RWPE2 (cell line): ENCODE measurements around the gene KCNB1.

Experiments
- ATAC-seq: fragments of 200-7000 bp; cut with Tn5 transposase; 3 replicates; pipeline ENCODE4 v1.9.1; 2021; ENCODE audit warnings: low read depth
- DNase-seq: peaks from one replicate; pipeline ENCODE4 v3.0.0-alpha.2; 2020; ENCODE audit warnings: low spot score
- H3K27ac ChIP-seq: fragments of 450-650 bp; 2 replicates; pipeline ENCODE4 v1.5.1; 2017; ENCODE audit warnings: mild to moderate bottlenecking; ENCODE audit not compliant: poor library complexity, severe bottlenecking
- H3K27me3 ChIP-seq: fragments of 250-450 bp; sonication (Bioruptor Pico); 2 replicates; pipeline ENCODE4 v1.5.1; 2021; ENCODE audit warnings: mild to moderate bottlenecking, moderate library complexity; ENCODE audit not compliant: insufficient read depth, poor library complexity, severe bottlenecking
- H3K36me3 ChIP-seq: fragments of 250-450 bp; sonication (Bioruptor Pico); 2 replicates; pipeline ENCODE4 v1.5.1; 2020; ENCODE audit warnings: low read depth, mild to moderate bottlenecking, moderate library complexity
- H3K4me1 ChIP-seq: fragments of 250-450 bp; sonication (Bioruptor Pico); 2 replicates; pipeline ENCODE4 v1.5.1; 2021; ENCODE audit warnings: mild to moderate bottlenecking, moderate library complexity; ENCODE audit not compliant: insufficient read depth, poor library complexity, severe bottlenecking
- H3K4me3 ChIP-seq: fragments of 250-450 bp; sonication (Bioruptor Pico); 2 replicates; pipeline ENCODE4 v1.5.1; 2021; ENCODE audit warnings: mild to moderate bottlenecking, moderate library complexity; ENCODE audit not compliant: severe bottlenecking
- H3K9me3 ChIP-seq: fragments of 250-450 bp; sonication (Bioruptor Pico); 2 replicates; pipeline ENCODE4 v1.5.1; 2021; ENCODE audit warnings: mild to moderate bottlenecking, moderate library complexity; ENCODE audit not compliant: severe bottlenecking
- TF ChIP-seq, protein P1 (sequence below): fragments of 450-650 bp; IDR thresholded peaks from one replicate; pipeline ENCODE4 v1.5.1; 2017; ENCODE audit warnings: mild to moderate bottlenecking, moderate library complexity; ENCODE audit not compliant: poor library complexity, severe bottlenecking

Gene KCNB1

DNA sequence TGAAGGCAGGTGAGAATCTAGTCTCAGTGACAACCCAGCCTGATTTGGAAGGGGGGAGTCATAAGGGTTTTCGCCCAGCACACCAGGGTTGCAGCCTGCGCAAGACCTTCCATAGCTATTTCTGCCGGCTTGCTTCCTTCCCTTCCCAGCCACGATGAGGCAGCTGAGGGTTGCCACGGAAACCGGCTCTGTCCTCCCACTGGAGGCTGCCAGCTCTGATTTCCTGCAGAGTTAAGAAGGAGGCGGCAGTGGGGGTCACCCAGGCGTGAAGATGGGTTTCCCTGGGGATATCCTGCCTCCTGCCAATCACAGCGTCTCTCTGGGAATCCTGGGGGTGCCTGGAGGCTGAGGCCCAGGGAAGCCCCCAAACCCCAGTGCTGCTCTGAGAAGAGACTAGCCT, 23.1 kb upstream of the KCNB1 start:
- H3K4me1 ChIP-seq, result peaks cover 9% of the 10 kb centered on the region
- H3K36me3 ChIP-seq, result no peaks in the 10 kb centered on the region
- H3K9me3 ChIP-seq, result no peaks in the 10 kb centered on the region
- H3K27ac ChIP-seq, result no peak overlapping the region
- TF ChIP-seq, protein P1, sequence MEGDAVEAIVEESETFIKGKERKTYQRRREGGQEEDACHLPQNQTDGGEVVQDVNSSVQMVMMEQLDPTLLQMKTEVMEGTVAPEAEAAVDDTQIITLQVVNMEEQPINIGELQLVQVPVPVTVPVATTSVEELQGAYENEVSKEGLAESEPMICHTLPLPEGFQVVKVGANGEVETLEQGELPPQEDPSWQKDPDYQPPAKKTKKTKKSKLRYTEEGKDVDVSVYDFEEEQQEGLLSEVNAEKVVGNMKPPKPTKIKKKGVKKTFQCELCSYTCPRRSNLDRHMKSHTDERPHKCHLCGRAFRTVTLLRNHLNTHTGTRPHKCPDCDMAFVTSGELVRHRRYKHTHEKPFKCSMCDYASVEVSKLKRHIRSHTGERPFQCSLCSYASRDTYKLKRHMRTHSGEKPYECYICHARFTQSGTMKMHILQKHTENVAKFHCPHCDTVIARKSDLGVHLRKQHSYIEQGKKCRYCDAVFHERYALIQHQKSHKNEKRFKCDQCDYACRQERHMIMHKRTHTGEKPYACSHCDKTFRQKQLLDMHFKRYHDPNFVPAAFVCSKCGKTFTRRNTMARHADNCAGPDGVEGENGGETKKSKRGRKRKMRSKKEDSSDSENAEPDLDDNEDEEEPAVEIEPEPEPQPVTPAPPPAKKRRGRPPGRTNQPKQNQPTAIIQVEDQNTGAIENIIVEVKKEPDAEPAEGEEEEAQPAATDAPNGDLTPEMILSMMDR, result no peak
- peaks cover 5% of the 10 kb centered on the region for H3K27me3 ChIP-seq
- ATAC-seq, result no peak
- DNase-seq, result peak; percentile 78
- H3K4me3 ChIP-seq, result no peak overlapping the region

DNA sequence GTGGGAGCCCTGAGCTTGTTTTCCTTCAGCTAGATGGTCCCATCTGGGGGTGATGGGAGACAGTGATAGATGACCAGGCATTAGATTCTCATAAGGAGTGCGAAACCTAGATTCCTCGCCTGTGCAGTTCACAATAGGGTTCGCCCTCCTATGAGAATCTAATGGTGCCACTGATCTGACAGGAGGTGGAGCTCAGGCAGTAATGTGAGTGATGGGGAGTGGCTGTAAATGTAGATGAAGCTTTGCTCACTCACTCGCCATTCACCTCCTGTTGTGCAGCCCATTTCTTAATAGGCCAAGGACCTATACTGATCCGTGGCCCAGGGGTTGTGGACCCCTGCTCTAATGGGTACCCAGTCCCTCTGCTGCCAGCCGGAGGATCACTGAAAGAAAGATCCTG, 20.7 kb upstream of the KCNB1 start:
- Histone ChIP-seq H3K9me3 (no peaks in the 10 kb centered on the region), H3K4me3 (no peak overlapping the region), H3K27ac (no peak overlapping the region), H3K36me3 (no peaks in the 10 kb centered on the region), H3K4me1 (peaks cover 9% of the 10 kb centered on the region), H3K27me3 (no peaks in the 10 kb centered on the region)
- DNase-seq (peak; percentile 63), ATAC-seq (no peak)
- TF ChIP-seq, protein P1, result no peak

DNA sequence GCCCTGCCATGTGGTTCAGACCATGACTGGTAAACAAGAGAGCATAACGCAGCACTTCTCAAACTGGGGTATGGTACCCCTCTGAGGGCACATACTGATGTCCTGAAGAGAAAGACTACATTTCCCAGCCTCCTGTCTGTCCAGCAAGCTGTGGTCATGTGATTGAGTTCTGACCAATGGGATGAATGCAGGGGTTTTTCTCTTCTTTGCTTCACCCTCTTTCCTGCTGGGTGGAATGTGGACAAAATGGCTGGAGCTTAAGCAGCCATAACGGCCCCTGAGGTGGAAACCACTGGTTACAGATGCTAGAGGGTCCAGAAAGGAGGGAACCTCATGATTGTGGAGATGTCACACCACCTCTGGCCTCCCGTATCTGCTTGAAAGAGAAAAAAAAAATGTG, 19.4 kb upstream of the KCNB1 start:
- DNase-seq (no peak), ATAC-seq (peak; percentile 51)
- TF ChIP-seq, protein P1, result no peak
- H3K4me1 ChIP-seq, result no peaks in the 10 kb centered on the region
- H3K4me3 ChIP-seq, result no peak overlapping the region
- H3K27me3 ChIP-seq, result no peaks in the 10 kb centered on the region
- H3K9me3 ChIP-seq, result no peaks in the 10 kb centered on the region
- H3K36me3 ChIP-seq, result no peaks in the 10 kb centered on the region
- H3K27ac ChIP-seq, result no peak overlapping the region

DNA sequence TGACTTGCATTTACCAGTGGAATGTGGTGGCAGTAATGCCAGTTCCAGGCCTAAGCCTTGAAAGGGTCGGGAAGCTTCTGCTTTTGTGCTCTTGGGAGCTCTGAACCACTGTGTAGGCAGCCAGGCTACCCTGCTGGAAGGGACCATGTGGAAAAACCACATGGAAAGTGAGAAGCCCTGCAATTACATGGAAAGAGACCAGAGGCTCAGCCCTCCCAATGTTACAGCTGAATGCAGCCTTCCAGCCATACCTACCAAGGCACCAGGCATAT, 14.9 kb upstream of the KCNB1 start:
- H3K4me3 ChIP-seq, result no peak overlapping the region
- ATAC-seq, result no peak
- TF ChIP-seq, protein P1, result no peak
- no peak overlapping the region for H3K27ac ChIP-seq
- H3K9me3 ChIP-seq, result no peaks in the 10 kb centered on the region
- peaks cover 5% of the 10 kb centered on the region for H3K27me3 ChIP-seq
- no peaks in the 10 kb centered on the region for H3K36me3 ChIP-seq
- no peak for DNase-seq
- H3K4me1 ChIP-seq, result no peaks in the 10 kb centered on the region

DNA sequence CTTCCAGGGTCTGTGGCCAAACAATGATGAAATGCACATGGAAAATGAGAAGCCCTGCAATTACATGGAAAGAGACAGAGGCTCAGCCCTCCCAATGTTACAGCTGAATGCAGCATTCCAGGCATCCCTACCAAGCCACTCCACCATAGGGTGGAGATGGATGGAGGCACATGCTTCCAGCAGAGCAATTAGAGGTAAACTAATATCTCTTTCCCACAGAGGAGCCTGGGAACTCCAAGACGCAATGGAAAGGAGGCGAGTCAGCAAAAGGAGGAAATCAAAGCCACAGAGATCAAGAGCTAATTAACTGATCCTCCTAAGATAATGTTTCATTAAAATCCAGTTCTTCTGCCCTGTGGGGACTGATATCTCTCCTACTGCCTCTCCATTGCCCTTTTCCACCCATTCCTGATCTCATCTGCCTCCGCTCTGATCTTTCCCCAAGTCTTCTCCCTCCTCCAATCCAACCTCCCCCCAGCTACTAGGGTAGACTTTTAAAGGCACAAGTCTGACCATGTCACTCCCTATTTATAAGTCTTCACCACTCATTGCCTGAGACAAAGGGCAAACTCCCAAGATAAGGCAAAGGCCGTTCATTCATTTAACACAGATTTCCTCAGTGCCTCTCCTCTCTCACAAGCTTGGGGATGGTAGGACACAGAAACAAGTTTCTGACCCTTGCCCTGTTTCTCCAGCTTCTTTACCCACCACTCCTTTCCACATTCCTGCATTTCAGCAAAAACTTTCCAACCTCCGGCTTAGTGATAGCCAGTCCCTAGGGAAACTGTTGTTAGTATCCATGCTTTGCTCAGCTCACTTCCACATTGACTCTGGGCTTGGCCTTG, 14.3 kb upstream of the KCNB1 start:
- peaks cover 8% of the 10 kb centered on the region for H3K27me3 ChIP-seq
- no peaks in the 10 kb centered on the region for H3K9me3 ChIP-seq
- no peak overlapping the region for H3K4me3 ChIP-seq
- H3K27ac ChIP-seq, result no peak overlapping the region
- no peaks in the 10 kb centered on the region for H3K4me1 ChIP-seq
- H3K36me3 ChIP-seq, result no peaks in the 10 kb centered on the region
- DNase-seq (no peak), ATAC-seq (no peak)
- TF ChIP-seq, protein P1, result no peak
